NOMO-1 treated with DMSO at 0.1 percent for 48 hours (cell line): ENCODE results near the gene TCF7L1.
"Not testable (repeated sequence)": the region's sequence is repeated elsewhere in the genome, so short reads cannot be mapped to it uniquely, and the experiment has no call there.

Experiments
- DNase-seq: peaks from one replicate; lab custom pipeline; 2025; ENCODE audit not compliant: unreplicated experiment; lab: John Stamatoyannopoulos, UW

The TCF7L1 gene

GRCh38 chr2:85132397-85132796 is 795 bp upstream of the TCF7L1 start:
- DNase-seq: no peak

GRCh38 chr2:85133751-85134254 is 611 bp downstream of the TCF7L1 start:
- no peak for DNase-seq

DNA sequence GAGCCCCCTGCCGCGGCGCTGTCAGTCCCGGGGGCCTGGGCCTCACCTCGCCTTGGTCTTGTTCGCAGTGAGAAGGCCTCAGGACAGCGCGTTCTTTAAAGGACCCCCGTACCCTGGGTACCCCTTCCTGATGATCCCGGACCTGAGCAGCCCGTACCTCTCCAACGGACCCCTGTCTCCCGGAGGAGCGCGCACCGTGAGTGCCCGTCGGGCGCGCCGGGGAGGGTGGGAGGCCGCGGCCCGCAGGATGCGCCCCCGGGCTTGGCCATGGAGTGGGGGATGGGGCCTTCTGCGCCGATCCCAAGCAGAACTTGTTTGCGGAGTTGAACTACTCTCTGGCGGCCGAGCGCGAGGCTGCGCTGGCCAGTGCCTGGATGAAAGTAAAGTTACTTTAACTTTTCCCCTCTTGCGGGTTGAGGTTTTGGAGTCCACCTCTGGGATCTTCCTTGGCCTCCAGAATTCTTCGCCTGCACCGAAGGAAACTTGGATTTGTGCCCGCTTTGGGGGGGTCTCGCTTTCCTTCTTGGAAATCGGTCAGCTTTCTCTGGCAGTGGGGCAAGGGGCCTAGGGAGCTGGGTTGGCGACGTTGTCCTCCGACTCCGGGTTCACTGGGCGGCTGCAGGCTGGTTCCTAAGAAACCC is 1.2 kb downstream of the TCF7L1 start:
- DNase-seq: no peak

- DNase-seq: no peak
Observed at GRCh38 chr2:85134896-85135659, 1.9 kb downstream of the TCF7L1 start.

GRCh38 chr2:85135660-85135914 is 2.4 kb downstream of the TCF7L1 start:
- DNase-seq: no peak

GRCh38 chr2:85137156-85137555 is 4.0 kb downstream of the TCF7L1 start:
- no peak for DNase-seq

DNA sequence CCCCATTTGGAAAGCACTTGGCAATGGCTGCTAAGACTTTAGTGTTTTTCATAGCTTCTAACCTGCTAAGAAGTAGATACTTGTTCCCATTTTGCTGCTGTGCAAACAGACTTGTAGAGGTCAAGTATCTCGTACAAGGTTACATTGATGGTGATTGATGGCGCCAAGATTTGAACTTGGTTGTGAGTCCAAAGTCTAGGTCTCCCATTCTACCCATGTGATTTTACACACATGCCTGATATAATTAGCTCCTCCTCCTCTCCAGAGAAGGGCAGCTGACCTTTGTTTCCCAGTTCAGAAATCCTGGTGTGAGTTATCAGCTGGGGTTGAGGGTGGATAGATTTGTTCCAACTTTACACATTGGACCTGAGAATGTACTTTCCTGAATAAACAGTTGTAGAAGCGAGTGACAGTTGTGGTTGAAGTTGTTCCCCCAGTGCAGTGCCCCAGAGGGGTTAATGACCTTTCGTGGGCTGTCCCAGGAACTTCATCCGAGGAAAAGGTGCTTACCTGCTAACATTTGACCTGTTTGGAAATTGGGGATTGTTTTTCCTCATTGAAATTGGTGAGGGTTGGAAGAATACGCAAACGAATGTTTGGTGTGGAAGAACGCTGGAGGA is 10.4 kb downstream of the TCF7L1 start:
- DNase-seq: no peak

GRCh38 chr2:85145116-85145820 is 12.1 kb downstream of the TCF7L1 start:
- no peak for DNase-seq

- DNase-seq: no peak
Observed at GRCh38 chr2:85148190-85148589, 15.0 kb downstream of the TCF7L1 start.

DNA sequence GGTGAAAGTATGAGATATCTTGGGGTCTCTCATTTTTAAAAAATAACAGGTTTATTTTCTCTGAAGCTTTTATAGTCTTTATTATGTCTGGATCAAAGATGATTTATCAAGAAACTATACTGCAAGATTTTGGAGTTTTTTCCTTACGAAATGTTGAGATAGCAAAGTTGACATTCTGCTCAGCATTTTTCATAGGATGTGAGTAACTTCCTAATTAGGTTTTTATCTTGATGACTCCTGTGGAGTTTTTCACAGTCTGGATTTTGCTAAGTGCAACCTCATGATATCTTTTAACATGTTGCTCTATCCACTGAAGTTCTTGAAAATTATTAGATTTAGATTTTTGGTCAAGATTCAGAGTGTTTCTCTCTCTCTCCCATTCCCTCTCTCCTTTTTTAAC is 17.8 kb downstream of the TCF7L1 start:
- DNase-seq: no peak

GRCh38 chr2:85152895-85153294 is 19.7 kb downstream of the TCF7L1 start:
- DNase-seq: no peak

GRCh38 chr2:85154048-85154753 is 21.0 kb downstream of the TCF7L1 start:
- no peak for DNase-seq

- not testable (repeated sequence) for DNase-seq
Observed at GRCh38 chr2:85155082-85155481, 21.9 kb downstream of the TCF7L1 start.

DNA sequence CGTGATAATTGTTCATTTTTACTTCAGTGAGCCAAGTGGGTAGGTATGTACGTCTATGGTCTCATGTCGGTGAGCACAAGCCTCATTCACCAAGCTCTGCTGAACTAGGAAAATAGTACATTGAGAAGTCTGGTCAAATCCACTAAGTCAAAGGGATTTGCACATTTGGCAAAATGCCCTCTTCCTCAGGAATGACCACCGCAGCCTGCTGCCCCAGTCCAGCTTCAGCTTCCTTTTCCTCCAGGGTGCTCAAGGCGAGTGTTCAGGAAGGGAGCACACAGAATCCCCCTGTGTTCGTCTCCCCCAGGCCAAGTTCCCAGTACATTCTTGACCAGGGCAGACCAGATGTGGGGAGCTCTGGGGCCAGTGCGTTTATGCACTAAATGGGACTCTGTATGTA is 23.0 kb downstream of the TCF7L1 start:
- no peak for DNase-seq

DNA sequence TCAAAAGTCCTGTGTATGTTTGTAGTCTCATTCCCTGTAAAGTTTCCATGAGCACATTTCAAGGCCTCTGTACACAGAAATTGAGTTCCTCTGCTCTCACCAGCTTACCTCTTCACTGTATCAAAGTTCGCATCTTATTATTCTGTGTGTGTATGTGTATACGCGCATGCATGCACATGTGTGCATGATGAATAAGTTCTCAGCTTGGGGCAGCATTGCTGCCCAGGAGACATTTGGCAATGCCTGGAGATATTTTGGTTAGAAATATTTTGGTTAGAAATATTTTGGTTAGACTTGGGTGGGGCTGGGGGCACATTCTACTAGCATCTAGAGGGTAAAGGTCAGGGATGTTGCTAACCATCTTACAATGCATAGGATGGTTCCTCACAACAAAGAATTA is 23.4 kb downstream of the TCF7L1 start:
- no peak for DNase-seq

DNA sequence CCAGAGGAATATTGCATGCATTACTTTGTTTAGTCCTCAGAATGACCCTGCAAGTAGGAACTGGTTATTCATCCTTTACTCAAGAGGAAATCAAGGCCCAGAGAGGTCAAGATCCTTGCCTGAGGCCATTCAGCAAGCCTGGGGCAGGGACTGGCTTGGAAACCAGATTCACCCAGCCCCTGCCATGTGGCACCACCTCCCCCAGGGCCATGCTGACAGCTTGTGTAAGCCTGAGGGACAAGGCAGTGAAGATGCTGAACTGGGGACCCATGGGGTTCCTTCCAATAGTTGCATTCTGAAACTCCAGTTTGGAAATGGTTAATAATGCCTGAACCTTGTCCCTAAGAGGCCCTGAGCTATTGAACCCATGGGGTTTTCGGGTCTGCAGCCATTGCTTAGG is 24.2 kb downstream of the TCF7L1 start:
- no peak for DNase-seq

DNA sequence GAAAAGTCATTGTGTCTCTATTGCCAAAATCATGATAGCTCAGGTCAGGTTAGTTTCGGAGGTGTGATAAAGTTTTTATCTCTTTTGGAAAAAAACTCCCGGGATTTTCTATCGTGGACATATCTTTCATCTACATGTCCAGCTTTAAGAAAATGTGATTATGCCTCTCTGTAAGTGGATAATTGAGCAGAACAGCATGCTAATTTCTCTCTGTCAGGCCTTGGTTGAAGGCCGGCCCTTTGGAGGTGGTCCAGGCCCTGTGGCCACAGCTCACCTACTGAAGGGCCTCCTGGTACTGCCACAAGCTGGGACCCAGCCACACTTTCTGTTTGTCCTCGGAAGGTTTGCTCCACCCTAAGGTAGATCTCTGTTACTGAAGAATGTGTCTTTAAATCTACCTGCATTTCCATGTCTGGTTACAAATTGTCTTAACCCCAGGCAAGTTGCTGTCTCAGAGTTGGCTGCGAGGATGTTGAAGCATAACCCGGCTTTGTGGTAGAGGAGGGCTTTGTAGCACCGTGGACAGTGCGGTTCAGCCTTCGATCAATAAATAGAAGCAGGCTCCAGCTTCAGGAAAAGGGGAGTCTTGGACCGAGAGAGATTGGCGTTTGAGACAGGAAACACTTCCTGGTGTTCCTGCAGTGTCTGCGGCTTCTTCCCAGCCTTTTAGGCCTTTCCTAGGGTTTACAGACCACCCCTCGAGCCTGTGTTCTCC is 25.5 kb downstream of the TCF7L1 start:
- DNase-seq: no peak

DNA sequence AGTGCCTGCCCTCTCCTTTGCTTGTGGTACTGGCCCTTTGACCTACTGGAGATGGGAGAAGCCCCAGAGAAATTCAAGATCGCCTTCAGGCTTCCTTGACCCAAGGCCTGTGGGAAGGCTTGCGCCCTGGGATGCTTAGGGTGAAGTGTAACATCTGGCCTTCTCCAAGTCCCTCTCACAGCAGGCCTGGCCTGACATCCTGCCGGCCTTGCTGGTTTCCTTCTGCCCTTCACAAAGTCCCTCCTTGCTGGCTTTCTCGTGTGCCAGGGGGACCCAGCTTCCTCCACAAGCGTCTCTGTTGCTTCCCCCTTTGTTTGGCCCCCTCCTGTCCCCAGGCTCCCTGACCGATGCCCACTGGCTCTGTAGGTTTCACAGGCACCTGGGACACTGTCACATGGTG is 26.4 kb downstream of the TCF7L1 start:
- no peak for DNase-seq

DNA sequence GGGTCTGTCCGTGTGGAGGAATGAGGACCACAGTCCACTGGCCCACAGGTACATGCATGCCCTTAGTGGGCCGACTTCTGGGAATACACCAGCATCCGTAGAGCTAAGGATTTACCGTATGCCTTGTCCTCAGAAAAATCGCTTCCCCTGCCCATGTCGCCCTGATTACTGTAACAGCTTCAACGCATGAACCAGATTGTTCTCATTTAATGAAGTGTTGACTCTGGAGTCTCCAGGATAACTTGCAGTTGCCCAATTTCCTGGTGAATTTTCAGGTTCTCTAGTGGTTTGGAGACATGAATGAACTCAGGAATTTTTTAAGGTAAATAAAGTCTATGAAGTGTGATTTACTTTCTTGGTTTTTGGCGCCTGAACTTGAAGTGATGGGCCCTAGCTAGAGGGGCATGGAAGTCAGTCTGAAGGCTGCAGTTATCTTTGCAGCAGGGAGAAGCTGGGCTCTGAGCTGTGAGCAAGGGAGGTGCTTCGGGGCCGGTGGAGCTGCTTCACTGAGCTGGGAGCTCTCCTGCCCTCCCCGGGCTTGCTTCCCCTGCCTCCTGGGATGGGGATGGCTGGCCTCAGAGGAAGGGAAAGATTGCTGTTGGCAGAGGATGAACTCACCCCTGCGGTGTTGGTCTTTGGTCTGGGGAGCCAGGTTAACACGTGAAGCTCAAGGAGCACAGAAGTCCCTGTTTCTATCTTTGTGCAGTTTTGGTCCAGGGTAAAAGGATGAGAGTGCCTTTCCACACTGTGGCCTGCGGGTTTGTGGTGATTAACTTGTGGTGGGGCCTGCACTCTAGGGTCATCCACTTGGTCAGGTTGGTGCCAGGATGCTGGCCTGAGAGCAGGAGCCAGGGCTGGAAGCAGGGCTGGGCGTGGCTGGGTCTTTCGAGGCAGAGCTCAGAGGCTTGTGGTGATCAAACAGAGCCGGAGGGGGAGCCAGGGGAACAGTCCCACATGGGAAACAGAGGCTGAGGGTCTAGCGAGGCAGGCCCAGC is 28.1 kb downstream of the TCF7L1 start:
- DNase-seq: no peak
